IMR-90 (cell line): ENCODE results near the gene CARS2. TPM values are rescaled to one million over a fixed set of nuclear protein-coding genes. Genes with fewer than 3 reads are reported as not detected.
"Not testable (repeated sequence)": the region's sequence is repeated elsewhere in the genome, so short reads cannot be mapped to it uniquely, and the experiment has no call there.

Experiments
- ATAC-seq: fragments of 200-7000 bp; cut with Tn5 transposase; 2 replicates; pipeline ENCODE4 v1.9.1; 2020; ENCODE audit warnings: low read depth, mild to moderate bottlenecking, moderate library complexity
- BruUV-seq: library from RNA; stranded (reverse); fragments of 400-500 nt; replicated peaks from 2 replicates; lab custom pipeline; 2021; lab: Mats Ljungman, UMichigan
- CTCF ChIA-PET: fragments of 300-600 bp; formaldehyde crosslinking; extraction: SDS; loops from one replicate; lab custom pipeline; 2021; ENCODE audit warnings: antibody characterized with exemption; lab: Yijun Ruan, JAX
- POLR2A ChIA-PET: fragments of 300-600 bp; sonication (Branson Sonifier 250); formaldehyde crosslinking; loops from one replicate; lab custom pipeline; 2022; ENCODE audit warnings: antibody characterized with exemption; ENCODE audit not compliant: unreplicated experiment; lab: Charles Lee
- DNase-seq: peaks from one replicate; pipeline ENCODE4 v3.0.0; 2013
- H2AFZ ChIP-seq: replicated peaks from 2 replicates; pipeline ENCODE3; 2013; ENCODE audit warnings: low read length, mild to moderate bottlenecking; ENCODE audit not compliant: poor library complexity
- H2AK5ac ChIP-seq: 2 replicates; pipeline ENCODE4 v1.6.1; 2013; ENCODE audit warnings: low read depth, low read length, inconsistent platforms
- H2AK9ac ChIP-seq: replicated peaks from 2 replicates; pipeline ENCODE3; 2013; ENCODE audit warnings: mild to moderate bottlenecking, low read depth, low read length, moderate library complexity; ENCODE audit not compliant: poor library complexity
- H2BK120ac ChIP-seq: 2 replicates; pipeline ENCODE4 v1.6.1; 2013; ENCODE audit warnings: low read depth, low read length, inconsistent platforms
- H2BK15ac ChIP-seq: 3 replicates; pipeline ENCODE4 v1.6.1; 2013; ENCODE audit warnings: low read depth, low read length, inconsistent platforms
- H2BK20ac ChIP-seq: 2 replicates; pipeline ENCODE4 v1.6.1; 2013; ENCODE audit warnings: low read depth, mild to moderate bottlenecking, inconsistent platforms, low read length, moderate library complexity
- H2BK5ac ChIP-seq: 2 replicates; pipeline ENCODE4 v1.6.1; 2013; ENCODE audit warnings: mild to moderate bottlenecking, low read depth, low read length, inconsistent platforms; ENCODE audit not compliant: poor library complexity, severe bottlenecking
- H3K14ac ChIP-seq: replicated peaks from 2 replicates; pipeline ENCODE4 v1.6.1; 2013; ENCODE audit warnings: low read depth, low read length, inconsistent platforms
- H3K18ac ChIP-seq: 2 replicates; pipeline ENCODE4 v1.6.1; 2013; ENCODE audit warnings: low read depth, low read length, control low read depth
- H3K23ac ChIP-seq: 2 replicates; pipeline ENCODE4 v1.6.1; 2013; ENCODE audit warnings: low read depth, low read length, inconsistent platforms
- H3K27ac ChIP-seq: 2 replicates; pipeline ENCODE4 v1.5.1; 2013; ENCODE audit warnings: mild to moderate bottlenecking, control low read depth, low read length; ENCODE audit not compliant: insufficient read depth
- H3K27me3 ChIP-seq: 2 replicates; pipeline ENCODE4 v1.6.1; 2013; ENCODE audit warnings: low read length; ENCODE audit not compliant: control insufficient read depth, insufficient read depth
- H3K36me3 ChIP-seq: 2 replicates; pipeline ENCODE4 v1.6.1; 2013; ENCODE audit warnings: low read length, mixed read lengths; ENCODE audit not compliant: control insufficient read depth, insufficient read depth
- H3K4ac ChIP-seq: 2 replicates; pipeline ENCODE4 v1.6.1; 2013; ENCODE audit warnings: low read depth, low read length, inconsistent platforms
- H3K4me1 ChIP-seq: 2 replicates; pipeline ENCODE4 v1.6.1; 2013; ENCODE audit warnings: low read length, mixed read lengths; ENCODE audit not compliant: control insufficient read depth, insufficient read depth
- H3K4me2 ChIP-seq: 2 replicates; pipeline ENCODE4 v1.6.1; 2013; ENCODE audit warnings: low read depth, mild to moderate bottlenecking, control low read depth, low read length, moderate library complexity
- H3K4me3 ChIP-seq: 2 replicates; pipeline ENCODE4 v1.5.1; 2013; ENCODE audit warnings: low read depth, mild to moderate bottlenecking, control low read depth, low read length, moderate library complexity; ENCODE audit not compliant: insufficient read depth
- H3K56ac ChIP-seq: 2 replicates; pipeline ENCODE4 v1.6.1; 2013; ENCODE audit warnings: low read length, inconsistent platforms; ENCODE audit not compliant: insufficient read depth; ENCODE audit errors: extremely low read depth
- H3K79me1 ChIP-seq, 2 experiments: 2 replicates each; pipeline ENCODE4 v1.6.1; 2013; ENCODE audit warnings: low read length in 2 of 2, inconsistent platforms in 1 of 2, low read depth in 1 of 2
- H3K9ac ChIP-seq: 2 replicates; pipeline ENCODE4 v1.6.1; 2013; ENCODE audit warnings: low read depth, low read length, control low read depth
- H3K9me1 ChIP-seq: 2 replicates; pipeline ENCODE4 v1.6.1; 2013; ENCODE audit warnings: low read length, inconsistent platforms; ENCODE audit not compliant: insufficient read depth
- H3K9me3 ChIP-seq: 2 replicates; pipeline ENCODE4 v1.6.1; 2013; ENCODE audit warnings: low read length; ENCODE audit not compliant: control insufficient read depth, insufficient read depth
- H4K20me1 ChIP-seq: 2 replicates; pipeline ENCODE4 v1.6.1; 2013; ENCODE audit warnings: low read length, inconsistent platforms; ENCODE audit not compliant: insufficient read depth
- H4K5ac ChIP-seq: 2 replicates; pipeline ENCODE4 v1.6.1; 2013; ENCODE audit warnings: mild to moderate bottlenecking, low read depth, low read length, control low read depth
- H4K8ac ChIP-seq, 2 experiments: 2 replicates each; pipeline ENCODE4 v1.6.1; 2013; ENCODE audit warnings: low read depth in 2 of 2, low read length in 2 of 2, control low read depth in 1 of 2, inconsistent platforms in 1 of 2
- H4K91ac ChIP-seq: 2 replicates; pipeline ENCODE4 v1.6.1; 2013; ENCODE audit warnings: low read depth, low read length, inconsistent platforms; ENCODE audit not compliant: insufficient read depth
- WGBS, 2 experiments: methylation state at CpG; one replicate each; pipeline versions ENCODE4 v1.1.5 to v1.1.7; 2013; ENCODE audit warnings: missing lambda C conversion rate in 2 of 2; ENCODE audit not compliant: insufficient read length in 1 of 2; ENCODE audit errors: extremely low coverage in 2 of 2; 5-methylcytosine and 5-hydroxymethylcytosine counted together
- dilution Hi-C: fragments of 300-500 bp; cut with HindIII; formaldehyde crosslinking; loops from one replicate; pipeline ENCODE4 v1.14.3; 2018; ENCODE audit warnings: low sequenced_read_pairs; ENCODE audit not compliant: unreplicated experiment
- in situ Hi-C: fragments of 300-500 bp; cut with MboI; formaldehyde crosslinking; loops from 3 replicates; pipeline ENCODE4 v1.14.3; 2019; ENCODE audit warnings: low sequenced_read_pairs, inconsistent platforms, mixed read lengths
- intact Hi-C: fragments of 100-400 bp; cut with micrococcal nuclease; formaldehyde crosslinking; loops from 2 replicates; pipeline ENCODE4 v1.10.0; 2022
- polyA plus RNA-seq, 3 experiments: library from polyadenylated mRNA; depleted of rRNA; stranded (reverse); fragments of >200 nt; gene quantifications; 2 replicates each; pipeline ENCODE4 v1.2.3, GENCODE V29; 2012; ENCODE audit warnings: low replicate concordance in 1 of 3
- total RNA-seq: library from RNA; depleted of rRNA; stranded (reverse); fragments of >200 nt; gene quantifications from 2 replicates; pipeline ENCODE4 v1.2.3, GENCODE V29; 2012

Gene CARS2
- total and polyA plus RNA-seq, 2 of the 4 experiments (the other 2 are of a cell fraction): 76.2 to 76.4 TPM

DNA sequence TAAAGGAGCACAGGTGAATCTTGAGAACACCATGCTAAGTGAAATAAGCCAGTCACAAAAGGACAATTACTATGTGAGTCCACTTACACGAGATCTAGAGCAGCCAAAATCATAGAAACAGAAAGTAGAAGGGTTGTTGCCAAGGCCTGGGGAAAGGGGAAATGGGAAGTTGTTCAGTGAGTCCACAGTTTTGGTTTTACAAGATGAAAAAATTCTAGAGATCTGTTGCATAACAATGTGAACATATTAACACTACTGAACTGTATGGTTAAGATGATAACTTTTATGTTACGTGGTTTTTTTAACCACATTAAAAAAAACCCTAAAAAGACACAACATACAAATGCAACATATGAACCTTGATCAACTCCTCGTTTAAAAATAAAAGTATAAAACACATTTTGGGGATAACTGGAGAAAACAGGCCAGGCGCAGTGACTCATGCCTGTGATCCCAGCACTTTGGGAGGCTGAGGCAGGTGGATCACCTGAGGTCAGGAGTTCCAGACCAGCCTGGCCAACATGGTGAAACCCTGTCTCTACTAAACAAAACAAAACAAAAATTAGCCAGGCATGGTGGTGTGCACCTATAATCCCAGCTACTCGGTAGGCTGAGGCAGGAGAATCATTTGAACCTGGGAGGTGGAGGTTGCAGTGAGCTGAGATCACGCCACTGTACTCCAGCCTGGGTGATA, 47.6 kb downstream of the CARS2 start:
- H3K9ac ChIP-seq, H3K27me3 ChIP-seq, H2AFZ ChIP-seq, H3K18ac ChIP-seq, H2BK120ac ChIP-seq, H3K27ac ChIP-seq, dilution Hi-C loops, H3K4ac ChIP-seq, DNase-seq, CTCF ChIA-PET, H4K20me1 ChIP-seq, H3K9me3 ChIP-seq, H3K23ac ChIP-seq, H4K91ac ChIP-seq, H3K9me1 ChIP-seq, ATAC-seq, H4K5ac ChIP-seq, POLR2A ChIA-PET, H3K4me2 ChIP-seq, in situ Hi-C loops, BruUV-seq, H2BK5ac ChIP-seq, H4K8ac ChIP-seq, H2BK15ac ChIP-seq, intact Hi-C loops, H3K4me1 ChIP-seq, H2AK5ac ChIP-seq, H2BK20ac ChIP-seq, H3K56ac ChIP-seq, H3K14ac ChIP-seq, H2AK9ac ChIP-seq, H3K4me3 ChIP-seq: not testable (repeated sequence)
- 100% methylated on average over 1 of the region's 6 CpGs; no CpG with 5 or more reads in 1 of the 2 experiments for WGBS, 2 experiments
- H3K36me3 ChIP-seq: peaks cover 32% of the 10 kb centered on the region
- peaks cover 7 to 14% of the 10 kb centered on the region in 2 experiments for H3K79me1 ChIP-seq
